HG03521 (cell line): ENCODE measurements around the gene OR8G5.

Source experiments
- ATAC-seq: cut with Tn5 transposase; IDR thresholded peaks from one replicate; pipeline ENCODE4 v1.9.1; 2021; ENCODE audit warnings: mild to moderate bottlenecking, moderate library complexity; ENCODE audit not compliant: unreplicated experiment

The OR8G5 gene

GRCh38 chr11:124278261-124278660, 22.1 kb downstream of the OR8G5 start:
- ATAC-seq = no peak

GRCh38 chr11:124285610-124286344, 29.6 kb downstream of the OR8G5 start:
- no peak for ATAC-seq

GRCh38 chr11:124294687-124295086, 38.5 kb downstream of the OR8G5 start:
- no peak for ATAC-seq

- no peak for ATAC-seq
Measured at GRCh38 chr11:124296016-124296415, 39.8 kb downstream of the OR8G5 start.

GRCh38 chr11:124297921-124298320, 41.7 kb downstream of the OR8G5 start:
- no peak for ATAC-seq

- no peak for ATAC-seq
Measured at GRCh38 chr11:124301548-124301947, 45.4 kb downstream of the OR8G5 start.

- no peak for ATAC-seq
Measured at GRCh38 chr11:124302347-124303125, 46.4 kb downstream of the OR8G5 start.

- ATAC-seq = no peak
Measured at GRCh38 chr11:124307093-124307492, 50.9 kb downstream of the OR8G5 start.

GRCh38 chr11:124310721-124311120, 54.5 kb downstream of the OR8G5 start:
- ATAC-seq = no peak

- no peak for ATAC-seq
Measured at GRCh38 chr11:124311269-124311668, 55.1 kb downstream of the OR8G5 start.

GRCh38 chr11:124311670-124312069, 55.5 kb downstream of the OR8G5 start:
- ATAC-seq = no peak

- ATAC-seq = no peak
Measured at GRCh38 chr11:124313131-124313530, 57.0 kb downstream of the OR8G5 start.

- no peak for ATAC-seq
Measured at GRCh38 chr11:124313849-124314248, 57.7 kb downstream of the OR8G5 start, which contains the start of gene OR8D1. Gene OR8D1, minus strand, starts transcription at chr11:124313949. Its CDS starts 3,183 bp downstream, at chr11:124310766.

GRCh38 chr11:124315052-124315451, 58.9 kb downstream of the OR8G5 start:
- ATAC-seq = no peak
